Astrocyte (in vitro differentiated cells and primary cell): ENCODE results near the gene SIK3. TPM values are rescaled to one million over a fixed set of nuclear protein-coding genes. Genes with fewer than 3 reads are reported as not detected.

Source experiments
- DNase-seq: peaks from one replicate; pipeline ENCODE4 v3.0.0-alpha.2; 2010; ENCODE audit warnings: low read depth
- FAIRE-seq: peaks from 2 replicates; lab custom pipeline; 2011; peaks lifted over from hg19 to GRCh38; lab: Jason Lieb, UNC
- H2AFZ ChIP-seq: 2 replicates; pipeline ENCODE4 v1.6.0; 2012; ENCODE audit warnings: low read depth, low read length, inconsistent platforms
- H3K27ac ChIP-seq: 2 replicates; pipeline ENCODE4 v1.5.1; 2011; ENCODE audit warnings: low read depth, low read length, inconsistent platforms
- H3K27me3 ChIP-seq: 2 replicates; pipeline ENCODE4 v1.6.0; 2011; ENCODE audit warnings: low read length, inconsistent platforms; ENCODE audit not compliant: insufficient read depth
- H3K36me3 ChIP-seq: 2 replicates; pipeline ENCODE4 v1.5.1; 2011; ENCODE audit warnings: low read length, inconsistent platforms; ENCODE audit not compliant: insufficient read depth
- H3K4me1 ChIP-seq: 2 replicates; pipeline ENCODE4 v1.5.1; 2011; ENCODE audit warnings: low read length, inconsistent platforms; ENCODE audit not compliant: insufficient read depth
- H3K4me2 ChIP-seq: 2 replicates; pipeline ENCODE4 v1.6.0; 2012; ENCODE audit warnings: low read length, inconsistent platforms
- H3K4me3 ChIP-seq: 2 replicates; pipeline ENCODE4 v1.5.1; 2011; ENCODE audit warnings: low read depth, mild to moderate bottlenecking, low read length, inconsistent platforms; ENCODE audit not compliant: insufficient read depth
- H3K79me2 ChIP-seq: 2 replicates; pipeline ENCODE4 v1.6.0; 2012; ENCODE audit warnings: mild to moderate bottlenecking, low read length, inconsistent platforms; ENCODE audit not compliant: insufficient read depth
- H3K9ac ChIP-seq: 2 replicates; pipeline ENCODE4 v1.6.0; 2012; ENCODE audit warnings: mild to moderate bottlenecking, low read length, inconsistent platforms
- H3K9me3 ChIP-seq: 2 replicates; pipeline ENCODE4 v1.5.1; 2012; ENCODE audit warnings: low read depth, mild to moderate bottlenecking, low read length, inconsistent platforms; ENCODE audit not compliant: insufficient read depth
- H4K20me1 ChIP-seq: 2 replicates; pipeline ENCODE4 v1.6.0; 2012; ENCODE audit warnings: low read length, inconsistent platforms; ENCODE audit not compliant: insufficient read depth
- H3K27ac Mint-ChIP-seq: one replicate; pipeline ENCODE4 v1.8.0; 2021; ENCODE audit warnings: mild to moderate bottlenecking, mixed read lengths; ENCODE audit not compliant: unreplicated experiment
- H3K27me3 Mint-ChIP-seq: one replicate; pipeline ENCODE4 v1.8.0; 2021; ENCODE audit warnings: low read depth, mixed read lengths; ENCODE audit not compliant: unreplicated experiment
- H3K36me3 Mint-ChIP-seq: one replicate; pipeline ENCODE4 v1.8.0; 2021; ENCODE audit warnings: low read depth, mixed read lengths; ENCODE audit not compliant: unreplicated experiment
- H3K4me1 Mint-ChIP-seq: one replicate; pipeline ENCODE4 v1.8.0; 2021; ENCODE audit warnings: low read depth, mixed read lengths; ENCODE audit not compliant: unreplicated experiment
- H3K4me3 Mint-ChIP-seq: one replicate; pipeline ENCODE4 v1.8.0; 2021; ENCODE audit warnings: mild to moderate bottlenecking, moderate library complexity, mixed read lengths; ENCODE audit not compliant: unreplicated experiment
- H3K9me3 Mint-ChIP-seq: one replicate; pipeline ENCODE4 v1.8.0; 2021; ENCODE audit warnings: mild to moderate bottlenecking, mixed read lengths; ENCODE audit not compliant: unreplicated experiment
- EZH2 ChIP-seq: IDR thresholded peaks from 2 replicates; pipeline ENCODE4 v1.6.1; 2012; ENCODE audit warnings: mild to moderate bottlenecking, low read length, inconsistent platforms; ENCODE audit not compliant: insufficient read depth
- total RNA-seq: library from RNA; stranded (reverse); gene quantifications from 2 replicates; pipeline ENCODE4 v1.2.1, GENCODE V29; 2021
- TF ChIP-seq, protein P1 (sequence below): IDR thresholded peaks from 2 replicates; pipeline ENCODE4 v1.5.1; 2011; ENCODE audit warnings: low read depth, mild to moderate bottlenecking, inconsistent platforms, low read length, moderate library complexity; ENCODE audit not compliant: insufficient read depth

SIK3 gene
- total RNA-seq, 1 donor from 2014 or later = 34.4 TPM

GRCh38 chr11:116825434-116825833, 272.8 kb downstream of the SIK3 start:
- H3K27me3 Mint-ChIP-seq = peaks cover 22% of the 10 kb centered on the region
- peaks cover 2% of the 10 kb centered on the region for H3K36me3 Mint-ChIP-seq
- H3K79me2 ChIP-seq = no peaks in the 10 kb centered on the region
- H3K4me2 ChIP-seq = no peak overlapping the region
- no peak overlapping the region for H3K9ac ChIP-seq
- H3K27ac Mint-ChIP-seq = no peak overlapping the region
- H3K9me3 ChIP-seq = no peaks in the 10 kb centered on the region
- no peaks in the 10 kb centered on the region for H3K36me3 ChIP-seq
- FAIRE-seq (no peak), DNase-seq (no peak)
- H3K27me3 ChIP-seq = no peaks in the 10 kb centered on the region
- H3K4me3 Mint-ChIP-seq = no peak overlapping the region
- H2AFZ ChIP-seq = no peak overlapping the region
- TF ChIP-seq EZH2 = no peak
- TF ChIP-seq, protein P1, sequence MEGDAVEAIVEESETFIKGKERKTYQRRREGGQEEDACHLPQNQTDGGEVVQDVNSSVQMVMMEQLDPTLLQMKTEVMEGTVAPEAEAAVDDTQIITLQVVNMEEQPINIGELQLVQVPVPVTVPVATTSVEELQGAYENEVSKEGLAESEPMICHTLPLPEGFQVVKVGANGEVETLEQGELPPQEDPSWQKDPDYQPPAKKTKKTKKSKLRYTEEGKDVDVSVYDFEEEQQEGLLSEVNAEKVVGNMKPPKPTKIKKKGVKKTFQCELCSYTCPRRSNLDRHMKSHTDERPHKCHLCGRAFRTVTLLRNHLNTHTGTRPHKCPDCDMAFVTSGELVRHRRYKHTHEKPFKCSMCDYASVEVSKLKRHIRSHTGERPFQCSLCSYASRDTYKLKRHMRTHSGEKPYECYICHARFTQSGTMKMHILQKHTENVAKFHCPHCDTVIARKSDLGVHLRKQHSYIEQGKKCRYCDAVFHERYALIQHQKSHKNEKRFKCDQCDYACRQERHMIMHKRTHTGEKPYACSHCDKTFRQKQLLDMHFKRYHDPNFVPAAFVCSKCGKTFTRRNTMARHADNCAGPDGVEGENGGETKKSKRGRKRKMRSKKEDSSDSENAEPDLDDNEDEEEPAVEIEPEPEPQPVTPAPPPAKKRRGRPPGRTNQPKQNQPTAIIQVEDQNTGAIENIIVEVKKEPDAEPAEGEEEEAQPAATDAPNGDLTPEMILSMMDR = no peak
- H3K27ac ChIP-seq = no peak overlapping the region
- H3K4me1 Mint-ChIP-seq = no peaks in the 10 kb centered on the region
- no peaks in the 10 kb centered on the region for H3K4me1 ChIP-seq
- H3K9me3 Mint-ChIP-seq = no peaks in the 10 kb centered on the region
- H4K20me1 ChIP-seq = no peaks in the 10 kb centered on the region
- H3K4me3 ChIP-seq = no peak overlapping the region

DNA sequence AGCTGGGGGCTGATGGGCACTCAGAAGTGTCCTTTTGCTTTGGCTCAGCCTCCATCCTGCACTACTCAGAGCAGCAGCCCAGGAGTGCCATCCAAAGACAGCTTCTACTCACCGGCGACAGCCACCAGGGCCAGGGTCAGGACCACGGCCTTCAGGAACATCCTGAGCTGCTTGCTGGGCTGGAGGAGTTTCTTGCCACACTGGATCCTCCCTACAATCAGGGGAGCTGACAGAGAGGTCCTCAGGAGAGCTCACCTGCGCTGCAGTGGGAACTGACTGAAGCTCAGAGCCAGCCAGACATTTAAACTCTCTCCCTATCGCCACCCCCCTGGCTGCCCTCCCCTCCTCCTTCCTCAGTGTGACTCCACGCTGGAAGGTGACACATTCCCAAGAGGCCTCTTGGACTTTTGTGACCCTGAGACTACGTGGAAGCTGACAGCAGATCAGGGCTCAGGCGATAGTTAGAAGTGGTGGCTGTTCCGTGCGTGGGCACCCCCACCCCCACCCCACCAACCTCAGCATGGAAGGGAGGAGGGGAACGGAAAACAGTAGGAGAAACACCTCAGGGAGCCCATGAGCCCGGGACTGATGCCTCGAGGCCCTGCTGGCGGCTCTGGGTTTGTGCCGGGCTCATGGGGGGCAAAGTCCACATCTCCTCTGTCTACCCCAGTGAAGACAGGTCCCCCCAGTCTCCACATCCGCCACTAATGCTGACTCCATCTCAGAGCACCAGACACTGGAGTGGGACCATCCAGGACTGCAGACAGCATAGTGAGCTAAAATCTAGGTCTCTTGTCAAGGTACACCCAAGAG, 275.0 kb downstream of the SIK3 start, which contains the start of gene APOA4:
Gene APOA4 (minus strand): TSS at position 274 of the 813 bp plus-strand sequence. CDS start 113 bp downstream, at position 161.
- no peak within 1 kb of the TSS for H3K27ac Mint-ChIP-seq
- Histone ChIP-seq H3K4me1 (no peaks in the 10 kb centered on the region), H2AFZ (no peak within 1 kb of the TSS), H3K4me2 (no peak within 1 kb of the TSS), H3K36me3 (no peaks in the 10 kb centered on the region), H4K20me1 (no peaks in the 10 kb centered on the region), H3K4me3 (no peak within 1 kb of the TSS), H3K9ac (no peak within 1 kb of the TSS), H3K27me3 (no peaks in the 10 kb centered on the region), H3K9me3 (no peaks in the 10 kb centered on the region), H3K27ac (no peak within 1 kb of the TSS), H3K79me2 (no peaks in the 10 kb centered on the region)
- FAIRE-seq (no peak), DNase-seq (no peak)
- no peaks in the 10 kb centered on the region for H3K4me1 Mint-ChIP-seq
- H3K4me3 Mint-ChIP-seq = no peak within 1 kb of the TSS
- TF ChIP-seq, protein P1 = no peak
- TF ChIP-seq EZH2 = no peak
- H3K9me3 Mint-ChIP-seq = no peaks in the 10 kb centered on the region
- H3K36me3 Mint-ChIP-seq = peaks cover 2% of the 10 kb centered on the region
- H3K27me3 Mint-ChIP-seq = peaks cover 26% of the 10 kb centered on the region

GRCh38 chr11:116822575-116822974, 275.7 kb downstream of the SIK3 start:
- H3K4me1 ChIP-seq = no peaks in the 10 kb centered on the region
- DNase-seq (no peak), FAIRE-seq (no peak)
- Mint-ChIP-seq H3K4me3 (no peak overlapping the region), H3K27ac (no peak overlapping the region), H3K27me3 (peaks cover 23% of the 10 kb centered on the region), H3K4me1 (no peaks in the 10 kb centered on the region), H3K36me3 (peaks cover 2% of the 10 kb centered on the region), H3K9me3 (no peaks in the 10 kb centered on the region)
- no peaks in the 10 kb centered on the region for H3K9me3 ChIP-seq
- H3K9ac ChIP-seq = no peak overlapping the region
- no peak for TF ChIP-seq EZH2
- TF ChIP-seq, protein P1 = no peak
- H3K4me3 ChIP-seq = no peak overlapping the region
- no peak overlapping the region for H3K27ac ChIP-seq
- H4K20me1 ChIP-seq = no peaks in the 10 kb centered on the region
- H3K27me3 ChIP-seq = no peaks in the 10 kb centered on the region
- H3K4me2 ChIP-seq = no peak overlapping the region
- H2AFZ ChIP-seq = no peak overlapping the region
- no peaks in the 10 kb centered on the region for H3K79me2 ChIP-seq
- H3K36me3 ChIP-seq = no peaks in the 10 kb centered on the region
